Stimulated activated CD4-positive, alpha-beta T cell treated with anti-CD3 and anti-CD28 coated beads, Interleukin-1b, Interleukin-23, amount 100 ng/mL, for 24 hours (primary cell): ENCODE measurements around the gene PDE1C.
"Not testable (repeated sequence)": the region's sequence is repeated elsewhere in the genome, so short reads cannot be mapped to it uniquely, and the experiment has no call there.

Experiments used
- DNase-seq, 4 experiments: peaks; one replicate each; pipeline ENCODE4 v3.0.0-alpha.2; 2020; ENCODE audit warnings: low read depth in 4 of 4, low spot score in 1 of 4

PDE1C gene

GRCh38 chr7:31855530-31855929, 214.7 kb downstream of the PDE1C start:
- no peak for DNase-seq

GRCh38 chr7:31853380-31853779, 216.8 kb downstream of the PDE1C start:
- no peak for DNase-seq

- no peak for DNase-seq
Measured at GRCh38 chr7:31852462-31852861, 217.7 kb downstream of the PDE1C start.

- no peak for DNase-seq
Measured at GRCh38 chr7:31851119-31851518, 219.1 kb downstream of the PDE1C start.

- DNase-seq: no peak
Measured at GRCh38 chr7:31850601-31851000, 219.6 kb downstream of the PDE1C start.

GRCh38 chr7:31850066-31850465, 220.1 kb downstream of the PDE1C start:
- DNase-seq: no peak

GRCh38 chr7:31835471-31835870, 234.7 kb downstream of the PDE1C start:
- DNase-seq: no peak

- not testable (repeated sequence) for DNase-seq
Measured at GRCh38 chr7:31833625-31834024, 236.6 kb downstream of the PDE1C start.

GRCh38 chr7:31828520-31828919, 241.7 kb downstream of the PDE1C start:
- DNase-seq: no peak

- DNase-seq: no peak
Measured at GRCh38 chr7:31825576-31825975, 244.6 kb downstream of the PDE1C start.

- no peak for DNase-seq
Measured at GRCh38 chr7:31819031-31819430, 251.2 kb downstream of the PDE1C start.

GRCh38 chr7:31816810-31817209, 253.4 kb downstream of the PDE1C start:
- DNase-seq: no peak

- no peak for DNase-seq
Measured at GRCh38 chr7:31815796-31816195, 254.4 kb downstream of the PDE1C start.

- DNase-seq: no peak
Measured at GRCh38 chr7:31814187-31814586, 256.0 kb downstream of the PDE1C start.

GRCh38 chr7:31811650-31812461, 258.4 kb downstream of the PDE1C start:
- no peak for DNase-seq

GRCh38 chr7:31805209-31805818, 264.9 kb downstream of the PDE1C start:
- DNase-seq: no peak

- no peak for DNase-seq
Measured at GRCh38 chr7:31796375-31796774, 273.8 kb downstream of the PDE1C start.

GRCh38 chr7:31794851-31795344, 275.3 kb downstream of the PDE1C start:
- no peak for DNase-seq

GRCh38 chr7:31791881-31792280, 278.3 kb downstream of the PDE1C start:
- DNase-seq: no peak

GRCh38 chr7:31788883-31789680, 281.1 kb downstream of the PDE1C start:
- DNase-seq: no peak

- no peak for DNase-seq
Measured at GRCh38 chr7:31788445-31788844, 281.8 kb downstream of the PDE1C start.

GRCh38 chr7:31786326-31786725, 283.9 kb downstream of the PDE1C start:
- no peak for DNase-seq
